Central memory CD4-positive, alpha-beta T cell (primary cell): Measurements from ENCODE around the gene HBS1L.

Experiments
- DNase-seq: peaks from one replicate; pipeline ENCODE4 v3.0.0; 2022

HBS1L gene

DNA sequence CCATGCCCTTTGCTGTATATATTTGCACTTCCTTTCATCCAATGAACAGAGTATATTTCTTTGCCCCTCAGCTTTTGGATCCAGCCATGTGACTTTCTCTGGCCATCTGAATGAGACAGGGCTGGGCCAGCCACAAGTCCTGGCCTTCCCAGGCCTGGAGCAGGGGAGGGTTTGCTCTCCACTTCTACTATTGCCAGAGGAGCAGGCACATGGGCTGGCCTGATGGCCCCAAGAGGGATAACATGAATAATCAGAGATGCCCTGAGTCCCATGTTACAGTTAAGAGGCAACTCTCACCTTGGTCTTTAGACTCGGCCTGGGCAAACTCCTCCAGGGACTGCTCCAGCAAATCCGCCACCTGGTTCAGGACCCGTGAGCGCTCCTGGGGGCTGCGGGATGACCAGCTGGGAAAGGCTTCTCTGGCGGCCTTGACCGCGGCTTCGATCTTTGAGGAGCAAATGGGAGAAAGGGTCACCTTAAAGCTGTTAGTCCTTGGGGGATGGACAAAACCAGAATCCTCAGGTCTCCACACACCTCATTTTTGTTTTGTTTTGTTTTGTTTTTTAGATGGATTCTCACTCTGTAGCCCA is 111.0 kb downstream of the HBS1L start:
- DNase-seq: no peak

DNA sequence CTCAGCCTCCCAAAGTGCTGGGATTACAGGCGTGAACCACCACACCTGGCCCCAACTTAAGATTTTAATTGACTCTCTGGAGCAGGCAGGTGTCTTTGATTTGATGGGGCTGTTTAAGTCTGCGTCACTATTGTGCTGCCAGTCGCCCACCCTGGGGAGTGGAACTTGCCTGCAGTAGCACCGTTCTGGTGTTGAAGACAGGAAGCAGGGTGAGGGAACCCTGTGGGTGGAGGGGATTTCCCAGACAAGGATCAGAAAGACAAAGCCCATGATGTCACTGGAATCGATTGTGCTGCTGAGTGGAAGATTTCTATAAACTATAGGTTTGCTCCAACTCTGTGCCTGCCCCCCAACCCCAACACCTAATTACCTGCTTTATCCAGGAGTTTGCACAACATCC is 115.7 kb downstream of the HBS1L start:
- no peak for DNase-seq

DNA sequence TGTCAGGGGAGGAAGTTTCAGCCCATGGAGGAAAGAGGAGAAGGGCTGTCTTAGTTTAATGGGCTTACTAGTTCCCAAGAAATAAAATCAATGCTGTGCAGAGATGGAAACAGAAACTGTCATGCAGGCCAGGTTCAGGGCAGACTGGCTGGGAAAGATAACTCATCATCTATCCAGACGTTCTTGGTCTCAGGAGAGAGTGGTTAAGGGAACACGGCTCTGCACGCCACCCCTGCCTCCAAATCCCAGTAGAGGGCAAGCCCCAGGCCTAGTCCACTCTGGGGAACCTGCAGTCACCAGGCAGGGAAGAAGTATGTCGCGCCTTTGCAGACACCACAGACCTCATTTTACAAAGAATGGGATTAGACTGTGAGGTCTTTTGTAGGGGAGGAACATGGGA is 117.2 kb downstream of the HBS1L start:
- DNase-seq: no peak

DNA sequence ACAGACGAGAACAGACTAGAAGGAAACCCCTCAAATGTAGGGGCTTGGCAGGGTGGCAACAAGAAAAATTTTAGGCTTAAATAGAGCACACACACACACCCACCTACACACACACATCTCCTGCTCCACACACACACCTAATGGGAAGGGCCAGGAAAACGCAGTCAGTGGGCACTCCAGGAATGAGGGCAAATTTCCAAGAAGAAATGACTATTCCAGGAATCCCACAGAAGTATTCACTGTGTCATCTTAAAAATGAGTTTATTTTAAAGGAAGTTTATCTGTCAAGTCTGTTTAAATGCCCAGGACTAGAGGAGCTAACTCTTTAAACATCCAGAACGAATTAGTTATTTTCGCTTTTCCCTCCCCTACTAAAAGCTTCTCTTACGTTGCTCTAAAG is 117.7 kb downstream of the HBS1L start:
- no peak for DNase-seq

DNA sequence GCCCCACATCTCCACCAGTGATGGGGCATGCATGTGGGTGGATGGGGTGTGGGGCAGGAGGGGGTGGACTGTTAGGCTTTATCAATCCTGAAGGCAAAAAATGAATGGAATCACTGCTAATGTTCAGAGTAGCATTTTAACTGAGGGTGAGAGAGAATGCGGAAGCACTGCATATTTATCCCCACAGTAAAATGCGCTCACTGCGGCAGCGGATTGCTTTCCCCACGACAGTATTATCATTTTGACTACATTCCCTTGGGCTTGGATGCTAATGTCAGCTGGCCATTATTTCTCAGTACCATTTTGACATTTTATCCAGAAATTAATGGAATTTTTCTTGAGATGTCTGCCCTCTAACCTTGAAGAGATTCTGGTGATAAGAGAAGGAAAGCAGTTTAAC is 118.1 kb downstream of the HBS1L start:
- DNase-seq: no peak

DNA sequence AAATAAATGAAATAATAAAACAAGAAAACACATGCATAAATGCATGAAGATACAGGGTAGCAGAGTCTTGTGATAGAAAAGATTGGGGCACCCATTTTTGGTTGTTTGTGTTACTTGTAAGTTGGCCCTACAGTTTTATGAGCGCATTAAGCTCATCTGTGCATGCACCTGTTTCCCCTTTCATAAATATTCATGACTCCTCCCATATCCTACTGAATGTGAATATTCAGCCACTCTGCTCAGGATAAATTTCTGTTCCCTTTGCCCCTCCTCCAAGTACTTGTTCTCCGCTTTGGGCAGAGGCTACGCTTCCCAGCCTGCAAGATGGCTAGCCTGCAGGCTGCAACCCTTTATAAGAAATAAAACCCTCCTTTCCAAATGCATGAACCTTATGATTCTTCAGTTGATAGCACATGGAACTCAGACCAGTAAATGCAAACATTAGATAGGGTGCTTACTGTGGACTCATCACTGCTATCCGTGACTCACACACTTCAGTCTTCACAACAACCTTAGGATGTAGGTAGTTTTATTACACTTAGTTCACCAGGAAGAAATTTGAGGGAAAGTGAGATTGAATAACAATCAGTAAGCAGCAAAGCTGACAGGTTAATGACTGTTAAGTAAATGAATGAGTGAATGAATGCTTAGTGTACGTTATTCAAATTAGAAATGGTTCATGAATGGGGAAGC is 119.7 kb downstream of the HBS1L start:
- no peak for DNase-seq

DNA sequence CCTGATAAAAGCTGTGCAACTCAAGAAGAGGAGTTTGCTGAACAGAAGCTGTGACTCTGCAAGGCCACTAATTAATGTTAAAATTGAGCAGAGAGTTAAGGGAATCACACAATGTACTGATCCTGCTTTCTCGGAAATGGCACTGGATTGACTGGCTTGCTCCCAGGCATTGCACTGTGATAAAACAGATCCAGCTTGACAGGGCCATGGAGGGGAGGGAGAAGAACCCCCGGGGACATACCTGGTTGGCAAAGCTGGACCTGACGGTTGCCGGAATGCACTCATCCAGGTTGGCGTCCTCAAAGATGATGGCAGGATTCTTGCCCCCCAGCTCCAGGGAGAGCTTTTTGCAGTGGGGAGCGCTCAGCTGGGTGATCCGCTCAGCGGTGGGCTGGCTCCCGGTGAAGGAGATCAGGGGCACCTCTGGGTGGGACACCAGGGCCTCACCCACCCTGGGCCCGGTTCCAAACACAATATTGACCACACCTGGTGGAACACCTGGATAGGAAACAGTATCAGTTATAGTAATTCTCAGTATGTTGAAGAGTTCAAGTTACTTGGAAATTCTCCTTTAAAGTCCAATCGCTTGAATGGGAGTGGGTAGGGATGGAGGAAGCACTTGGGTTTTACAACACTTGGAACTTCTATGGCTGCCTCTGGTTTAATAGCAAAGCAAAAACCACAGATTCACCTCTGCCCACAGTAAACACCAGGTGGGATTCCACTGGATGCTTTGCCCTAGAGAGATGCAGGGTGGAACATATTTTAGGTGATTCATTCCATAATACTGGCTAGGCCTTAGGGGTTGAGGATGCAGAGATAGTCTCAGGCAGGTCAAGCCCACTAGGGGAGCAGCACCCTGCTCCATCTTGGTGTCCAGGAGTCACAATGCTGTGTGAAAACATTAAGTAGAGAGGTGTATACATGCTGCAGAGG is 121.8 kb downstream of the HBS1L start:
- no peak for DNase-seq

DNA sequence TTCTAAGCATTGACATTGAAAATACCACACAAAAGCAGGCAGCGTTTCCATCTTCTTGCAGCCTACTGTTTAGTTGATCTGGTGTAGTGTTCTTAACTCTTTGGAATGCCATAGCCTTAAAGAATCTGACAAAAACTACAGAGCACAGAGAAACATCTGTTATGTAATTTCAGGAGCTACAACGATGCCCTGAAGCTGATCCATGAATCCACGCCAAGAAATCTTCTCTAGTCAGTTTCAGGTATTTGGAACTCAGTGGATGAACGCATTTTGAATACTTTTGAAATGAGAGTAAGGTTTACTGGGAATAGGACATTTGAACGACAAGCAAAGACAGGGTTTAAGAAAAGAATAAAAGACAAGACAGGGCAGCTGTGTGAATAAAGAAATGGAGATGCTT is 122.5 kb downstream of the HBS1L start:
- no peak for DNase-seq

DNA sequence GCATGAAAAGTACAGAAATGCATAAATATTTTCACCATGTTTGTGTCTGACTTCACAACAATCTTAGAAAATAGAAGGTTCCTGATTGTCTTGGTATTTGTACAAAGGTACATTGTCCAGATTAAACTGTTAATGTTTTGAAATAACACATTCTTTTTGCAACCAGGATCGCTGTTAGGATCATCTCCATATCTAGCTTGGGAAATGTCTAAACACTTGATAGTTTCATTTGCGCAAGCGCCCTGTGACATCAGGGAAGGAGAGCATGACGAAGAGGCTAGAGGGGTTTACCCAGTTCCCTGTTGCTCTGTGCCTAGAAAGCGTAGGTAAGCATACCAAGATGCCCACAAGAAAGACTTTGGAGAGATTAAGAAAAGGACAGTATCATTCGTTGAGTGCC is 124.2 kb downstream of the HBS1L start:
- no peak for DNase-seq

DNA sequence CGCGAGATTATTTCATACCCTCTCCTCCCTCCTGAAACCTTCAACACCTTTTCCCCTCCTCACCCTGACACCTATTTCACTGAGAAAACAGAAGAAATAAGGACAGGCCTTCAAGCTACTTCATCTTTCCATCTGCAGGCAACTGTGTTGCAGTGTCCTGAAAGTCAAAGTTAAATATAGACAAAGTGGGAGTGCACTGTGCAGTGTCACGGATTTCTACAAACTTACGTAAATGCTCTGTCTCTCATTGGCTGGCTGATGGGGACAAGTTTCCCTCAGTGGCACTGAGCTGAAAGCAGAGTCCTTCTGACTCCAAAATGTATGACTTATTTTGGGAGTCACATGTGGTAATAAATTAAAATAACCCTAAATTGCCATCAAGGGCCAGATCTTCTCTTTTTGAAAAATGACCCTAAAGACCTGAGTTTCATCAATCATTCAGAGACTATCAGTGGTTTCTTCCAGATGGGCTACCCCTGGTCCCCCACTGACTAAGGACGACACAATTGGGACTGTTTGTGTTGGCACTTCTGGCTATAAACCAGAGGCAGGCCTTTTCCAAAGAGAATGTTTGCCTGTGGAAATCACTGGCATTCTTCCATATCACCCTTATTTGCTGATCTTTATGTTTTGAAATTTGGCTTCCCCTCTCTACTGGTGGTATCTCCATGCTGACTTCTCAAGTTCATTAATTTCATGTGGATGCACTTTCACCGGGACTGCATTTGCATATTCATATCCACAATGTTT is 126.3 kb downstream of the HBS1L start:
- DNase-seq: no peak

DNA sequence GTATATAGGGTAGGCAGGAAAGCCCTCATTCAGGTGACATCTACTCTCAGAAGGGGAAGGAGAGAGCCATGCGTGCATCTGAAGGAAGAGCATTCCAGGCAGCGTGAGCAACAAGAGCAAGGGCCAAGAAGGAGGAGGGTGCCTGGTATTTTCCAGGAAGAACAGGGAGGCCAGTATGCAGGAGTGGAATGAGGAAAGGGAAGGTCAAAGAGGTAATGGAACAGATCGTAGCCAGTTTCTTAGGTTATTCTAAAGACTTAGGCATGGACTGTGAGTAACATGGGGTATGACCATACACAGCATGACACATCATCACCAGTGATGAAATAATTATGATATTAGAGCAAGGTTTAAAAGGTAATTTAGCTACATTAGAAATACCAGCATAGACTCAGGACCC is 128.8 kb downstream of the HBS1L start:
- DNase-seq: no peak

DNA sequence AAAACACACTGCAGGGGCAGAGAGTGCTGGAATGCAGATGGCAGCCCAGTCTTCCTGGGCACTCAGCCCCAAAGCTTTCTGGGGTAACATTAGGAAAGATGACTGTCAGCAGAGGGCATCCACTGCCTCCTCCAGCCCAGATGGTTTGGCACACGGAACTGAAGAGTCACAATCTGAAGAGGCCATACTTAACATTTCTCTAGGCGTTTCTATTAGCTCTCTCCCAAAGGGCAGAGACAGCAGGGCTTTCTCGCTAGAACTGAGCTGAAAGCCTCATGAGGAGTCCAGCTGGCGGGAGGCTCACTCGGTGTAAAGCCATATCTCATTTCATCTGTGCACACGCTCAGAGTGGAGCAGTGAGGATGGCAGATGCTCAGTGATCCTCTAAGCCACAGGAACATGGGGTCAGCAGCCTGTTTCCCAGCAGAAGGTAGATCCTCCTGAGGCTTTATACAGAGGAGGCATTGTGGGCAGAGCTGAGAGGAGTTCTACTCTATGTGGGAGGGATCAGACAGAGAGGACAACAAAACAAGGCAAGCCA is 132.8 kb downstream of the HBS1L start:
- no peak for DNase-seq

DNA sequence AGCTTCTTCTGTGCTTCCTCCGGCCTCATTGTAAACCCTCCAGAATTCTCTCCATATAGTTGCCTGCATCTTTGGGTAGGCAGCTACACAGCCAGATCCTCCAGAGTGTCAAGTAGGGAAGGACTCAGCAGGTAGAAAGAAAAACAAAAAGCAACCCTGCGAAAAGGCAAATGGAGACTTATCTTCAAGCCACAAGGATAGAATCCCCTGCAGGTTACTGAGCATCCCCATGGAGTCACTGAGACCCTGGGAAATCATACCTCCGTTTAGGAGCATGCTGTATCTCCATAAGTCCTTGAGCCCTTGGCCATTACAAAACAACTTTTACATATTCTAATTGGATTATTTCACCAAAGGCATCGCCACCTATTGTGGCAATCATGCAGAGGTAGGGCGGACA is 133.3 kb downstream of the HBS1L start:
- no peak for DNase-seq

DNA sequence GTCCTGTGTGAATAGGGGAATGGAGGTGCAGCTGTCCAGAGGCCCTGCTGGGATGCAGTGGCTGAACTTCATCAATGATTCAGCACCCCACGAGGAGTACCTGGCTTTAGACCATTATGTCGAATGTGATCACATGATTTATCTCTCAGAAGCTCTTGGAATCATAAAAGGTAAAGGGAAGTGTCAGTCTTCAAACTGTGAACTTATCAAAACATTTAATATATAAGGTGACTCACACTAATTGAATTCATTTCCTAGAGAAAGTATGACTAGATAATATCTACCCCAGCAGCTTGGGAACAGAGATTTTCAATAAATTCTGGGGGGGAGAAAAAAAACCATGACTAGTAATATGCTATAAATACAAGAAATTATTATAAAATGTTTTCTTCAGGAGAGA is 134.2 kb downstream of the HBS1L start:
- no peak for DNase-seq

DNA sequence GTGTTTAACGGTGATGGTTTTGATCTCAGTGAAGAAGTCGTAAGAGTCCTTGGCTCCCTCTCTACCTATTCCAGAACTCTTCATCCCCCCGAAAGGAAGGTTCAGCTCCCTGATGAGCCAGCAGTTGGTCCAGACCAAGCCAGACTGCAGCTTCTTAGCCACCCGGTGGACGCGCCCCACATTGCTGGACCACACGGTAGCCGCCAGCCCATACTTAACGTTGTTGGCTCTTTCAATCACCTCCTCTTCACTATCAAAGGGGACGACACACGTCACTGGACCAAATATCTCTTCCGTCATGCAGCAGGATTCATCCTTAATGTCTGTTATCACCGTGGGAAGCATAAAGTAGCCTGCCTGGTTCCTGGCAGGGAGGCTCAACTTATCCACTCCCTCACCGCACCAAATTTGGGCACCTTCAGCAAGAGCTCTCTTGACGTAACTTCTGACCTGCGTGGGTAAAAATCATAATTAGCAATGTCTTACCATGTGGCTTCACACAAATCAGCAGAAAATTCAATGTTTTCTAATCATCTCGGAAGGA is 136.1 kb downstream of the HBS1L start:
- no peak for DNase-seq

DNA sequence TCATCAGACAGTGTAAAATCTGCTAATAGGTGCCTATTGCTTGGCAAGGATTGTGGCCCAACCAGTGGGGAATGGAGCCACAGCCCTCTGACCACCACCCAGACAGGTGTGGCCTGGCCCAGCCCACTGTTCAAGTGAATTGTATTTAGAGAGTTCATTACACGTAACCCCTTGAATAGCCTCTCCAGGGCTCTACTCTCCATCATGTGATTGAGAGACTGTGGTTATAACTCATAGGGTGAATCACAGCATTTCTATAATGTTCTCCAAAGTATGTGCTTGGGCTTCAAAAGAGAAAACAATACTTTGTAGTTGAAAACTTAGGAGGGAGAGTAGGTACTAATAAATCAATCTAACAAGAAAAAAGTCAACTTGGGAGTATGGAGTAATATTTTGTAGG is 143.1 kb downstream of the HBS1L start:
- DNase-seq: no peak

DNA sequence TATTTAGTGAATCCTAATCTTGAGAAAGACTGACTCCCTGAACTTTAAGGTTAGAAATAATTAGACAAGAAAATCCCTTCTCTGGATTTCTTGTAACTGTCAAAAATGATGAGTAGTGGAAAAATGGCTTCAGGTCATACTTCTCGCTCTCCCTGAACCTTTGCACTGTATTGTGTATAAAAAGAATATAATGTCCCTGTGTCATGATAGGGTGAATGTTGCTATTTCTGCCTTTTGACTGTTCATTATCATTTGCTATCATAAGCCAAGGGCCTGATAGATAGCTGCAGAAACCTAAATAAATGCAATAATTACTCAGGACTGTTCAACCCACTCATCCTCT is 144.1 kb downstream of the HBS1L start:
- DNase-seq: no peak
